ENCODE data around the gene GDPGP1. TPM values are rescaled to one million over a fixed set of nuclear protein-coding genes. Genes with fewer than 3 reads are reported as not detected.
A peak's percentile ranks its signal among the peaks of the same experiment; 100 is the strongest.

Gene GDPGP1
- total RNA-seq, 2 experiments from 2014 or later = 10.3 to 10.5 TPM

- peaks cover 39% of the 10 kb centered on the region for H3K36me3 Mint-ChIP-seq (ENCODE audit: low read depth)
These were observed 2.7 kb upstream of the GDPGP1 start for GRCh38 chr15:90231028-90232017.

DNA sequence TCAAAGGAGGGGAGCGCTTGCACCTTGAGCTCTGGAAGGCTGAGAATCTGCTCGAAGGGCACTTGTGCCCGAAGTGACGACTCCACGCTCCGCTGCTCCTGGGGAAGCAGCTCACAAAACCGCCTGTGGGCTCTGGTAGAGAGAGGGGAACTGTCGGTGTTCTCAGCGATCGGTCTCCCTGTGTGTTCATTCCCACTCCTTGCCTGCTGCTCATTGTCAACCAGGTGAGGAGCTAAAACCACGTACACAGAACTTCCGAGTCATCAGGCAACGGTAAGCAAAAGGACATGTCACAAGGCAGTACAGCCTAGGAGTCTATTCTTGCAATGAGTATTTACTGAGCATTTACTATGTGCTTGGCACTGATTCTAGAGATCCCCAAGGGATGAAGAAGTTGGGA, 1.8 kb upstream of the GDPGP1 start:
- no peak for DNase-seq
- Mint-ChIP-seq H3K36me3 (ENCODE audit: low read depth) (peaks cover 38% of the 10 kb centered on the region), H3K4me1 (peaks cover 61% of the 10 kb centered on the region)

More at GRCh38 chr15:90231028-90232017, 2.7 kb upstream of the GDPGP1 start:
- Mint-ChIP-seq H3K27me3 (no peaks in the 10 kb centered on the region), H3K27ac (peak overlapping the region; percentile 92), H3K9me3 (no peaks in the 10 kb centered on the region), H3K4me1 (peaks cover 58% of the 10 kb centered on the region), H3K4me3 (peak overlapping the region; percentile 97)
- CTCF ChIA-PET = interaction anchor here (0.5 to 2.7 kb wide), 13 partner anchors 10 to 88 kb away, joined by 3 to 12 read pairs (median 7); partner anchors contain the start of gene SEMA4B
- POLR2A ChIA-PET = interaction anchor here (0.7 to 4.8 kb wide), 18 partner anchors 10 to 700 kb away, joined by 3 to 99 read pairs (median 6); partner anchors contain the start of genes IDH2, NGRN, SEMA4B and TTLL13
- peak; percentile 87 for DNase-seq

GRCh38 chr15:90232941-90233386, 1.0 kb upstream of the GDPGP1 start:
- DNase-seq = peak; percentile 30
- Mint-ChIP-seq H3K27ac (peak overlapping the region; percentile 92), H3K36me3 (ENCODE audit: low read depth) (peaks cover 40% of the 10 kb centered on the region), H3K27me3 (no peaks in the 10 kb centered on the region), H3K9me3 (no peaks in the 10 kb centered on the region), H3K4me3 (peak overlapping the region; percentile 97), H3K4me1 (peaks cover 61% of the 10 kb centered on the region)
- CTCF ChIA-PET = interaction anchor here (0.5 to 3.2 kb wide), 10 partner anchors 12 to 146 kb away, joined by 3 to 16 read pairs (median 6); no protein-coding TSS in a partner anchor
- POLR2A ChIA-PET = interaction anchor here (0.9 to 4.8 kb wide), 23 partner anchors 11 to 722 kb away, joined by 3 to 99 read pairs (median 5); partner anchors contain the start of genes AP3S2, IDH2, NGRN and RCCD1

More for the DNA sequence above, 1.8 kb upstream of the GDPGP1 start:
- Mint-ChIP-seq H3K9me3 (no peaks in the 10 kb centered on the region), H3K27ac (peak overlapping the region; percentile 92), H3K27me3 (no peaks in the 10 kb centered on the region), H3K4me3 (peak overlapping the region; percentile 97)
- POLR2A ChIA-PET = interaction anchor here (1.0 to 4.8 kb wide), 21 partner anchors 11 to 722 kb away, joined by 3 to 99 read pairs (median 6); partner anchors contain the start of genes IDH2, NGRN, RCCD1 and SEMA4B
- CTCF ChIA-PET = interaction anchor here (2.2 to 3.2 kb wide), 7 partner anchors 11 to 89 kb away, joined by 7 to 16 read pairs (median 10); partner anchors contain the start of gene SEMA4B

DNA sequence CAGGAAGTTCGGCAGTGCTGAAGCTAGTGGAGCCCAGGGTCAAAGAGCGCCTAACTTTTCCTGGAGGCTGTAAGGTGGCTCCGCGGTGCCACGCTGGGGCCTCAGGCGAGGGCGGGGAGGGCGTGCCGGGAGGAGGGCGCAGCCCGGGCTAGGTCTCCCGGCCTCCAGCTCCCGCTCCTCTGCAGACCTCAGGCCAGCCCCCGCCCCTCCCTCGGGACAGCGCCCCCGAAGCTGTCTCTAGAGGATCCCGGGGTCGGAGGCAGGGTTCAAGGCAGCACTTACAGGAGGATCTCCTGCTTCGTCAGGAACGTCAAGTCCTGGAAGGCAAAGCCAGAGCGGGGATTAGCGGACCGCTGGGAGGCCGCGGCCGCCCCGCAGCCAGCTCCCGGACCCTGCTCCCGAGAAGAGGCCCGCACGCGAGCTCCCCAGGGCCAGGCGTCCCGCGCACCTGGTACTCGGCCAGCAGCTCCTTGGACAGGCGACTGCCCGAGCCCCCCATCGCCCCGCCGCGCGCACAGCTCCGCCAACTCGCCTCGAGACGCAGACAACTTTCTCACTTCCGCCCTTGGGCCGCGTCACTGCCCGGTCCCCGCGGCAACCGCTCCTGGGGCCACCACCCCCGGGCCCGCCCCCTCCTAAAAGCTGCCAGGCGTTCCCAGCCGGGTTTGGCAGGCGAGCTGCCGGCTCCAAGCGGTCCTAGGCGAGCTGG, 468 bp upstream of the GDPGP1 start, which contains the start of gene CIB1:
Gene CIB1 (minus strand): TSS at position 555 of the 709 bp plus-strand sequence. CDS start 56 bp downstream, at position 499.
- H3K36me3 Mint-ChIP-seq (ENCODE audit: low read depth) = peaks cover 45% of the 10 kb centered on the region

DNA sequence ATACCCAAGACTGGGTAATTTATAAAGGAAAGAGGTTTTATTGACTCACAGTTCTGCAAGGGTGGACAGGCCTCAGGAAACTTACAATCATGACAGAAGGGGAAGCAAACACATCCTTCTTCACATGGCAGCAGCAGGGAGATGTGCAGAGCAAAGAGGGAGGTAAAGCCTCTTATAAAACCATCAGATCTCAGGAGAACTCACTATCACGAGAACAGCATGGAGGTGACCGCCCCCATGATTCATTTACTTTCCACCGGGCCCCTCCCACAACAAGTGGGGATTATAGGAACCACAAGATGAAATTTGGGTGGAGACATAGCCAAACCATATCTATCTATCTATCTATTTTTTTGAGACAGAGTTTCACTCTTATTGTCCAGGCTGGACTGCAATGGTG, 5.4 kb downstream of the GDPGP1 start:
- no peak overlapping the region for H3K27ac Mint-ChIP-seq
- CTCF ChIA-PET = interaction anchor here (1.0 kb wide), 1 partner anchor 43 kb away, joined by 3 read pairs; no protein-coding TSS in a partner anchor
- POLR2A ChIA-PET = interaction anchor here (1.1 to 1.3 kb wide), 2 partner anchors 18 to 22 kb away, joined by 3 read pairs; no protein-coding TSS in a partner anchor
- H3K27me3 Mint-ChIP-seq = no peaks in the 10 kb centered on the region
- peaks cover 32% of the 10 kb centered on the region for H3K4me1 Mint-ChIP-seq
- DNase-seq = no peak
- H3K9me3 Mint-ChIP-seq = no peaks in the 10 kb centered on the region
- H3K4me3 Mint-ChIP-seq = no peak overlapping the region
- H3K36me3 Mint-ChIP-seq (ENCODE audit: low read depth) = peaks cover 29% of the 10 kb centered on the region

More for the DNA sequence above, 468 bp upstream of the GDPGP1 start, which contains the start of gene CIB1:
- ChIA-PET POLR2A (interaction anchor here (0.6 to 4.8 kb wide), 32 partner anchors 10 to 721 kb away, joined by 3 to 99 read pairs (median 4); partner anchors contain the start of genes AP3S2, HDDC3, IDH2 and IQGAP1), CTCF (interaction anchor here (0.5 to 3.2 kb wide), 15 partner anchors 12 to 699 kb away, joined by 3 to 16 read pairs (median 5); partner anchors contain the start of genes HDDC3 and NGRN)
- H3K27me3 Mint-ChIP-seq = no peaks in the 10 kb centered on the region
- H3K4me3 Mint-ChIP-seq = peak within 1 kb of the TSS; percentile 97
- peak; percentile 98 for DNase-seq
- H3K9me3 Mint-ChIP-seq = no peaks in the 10 kb centered on the region
- peak within 1 kb of the TSS; percentile 92 for H3K27ac Mint-ChIP-seq
- peaks cover 65% of the 10 kb centered on the region for H3K4me1 Mint-ChIP-seq

GRCh38 chr15:90240856-90241255, 6.8 kb downstream of the GDPGP1 start:
- ChIA-PET POLR2A (no interaction called here), CTCF (no interaction called here)
- peaks cover 20% of the 10 kb centered on the region for H3K4me1 Mint-ChIP-seq
- H3K36me3 Mint-ChIP-seq (ENCODE audit: low read depth) = peaks cover 29% of the 10 kb centered on the region
- no peaks in the 10 kb centered on the region for H3K9me3 Mint-ChIP-seq
- H3K27ac Mint-ChIP-seq = no peak overlapping the region
- no peak for DNase-seq
- H3K27me3 Mint-ChIP-seq = no peaks in the 10 kb centered on the region
- H3K4me3 Mint-ChIP-seq = no peak overlapping the region

DNA sequence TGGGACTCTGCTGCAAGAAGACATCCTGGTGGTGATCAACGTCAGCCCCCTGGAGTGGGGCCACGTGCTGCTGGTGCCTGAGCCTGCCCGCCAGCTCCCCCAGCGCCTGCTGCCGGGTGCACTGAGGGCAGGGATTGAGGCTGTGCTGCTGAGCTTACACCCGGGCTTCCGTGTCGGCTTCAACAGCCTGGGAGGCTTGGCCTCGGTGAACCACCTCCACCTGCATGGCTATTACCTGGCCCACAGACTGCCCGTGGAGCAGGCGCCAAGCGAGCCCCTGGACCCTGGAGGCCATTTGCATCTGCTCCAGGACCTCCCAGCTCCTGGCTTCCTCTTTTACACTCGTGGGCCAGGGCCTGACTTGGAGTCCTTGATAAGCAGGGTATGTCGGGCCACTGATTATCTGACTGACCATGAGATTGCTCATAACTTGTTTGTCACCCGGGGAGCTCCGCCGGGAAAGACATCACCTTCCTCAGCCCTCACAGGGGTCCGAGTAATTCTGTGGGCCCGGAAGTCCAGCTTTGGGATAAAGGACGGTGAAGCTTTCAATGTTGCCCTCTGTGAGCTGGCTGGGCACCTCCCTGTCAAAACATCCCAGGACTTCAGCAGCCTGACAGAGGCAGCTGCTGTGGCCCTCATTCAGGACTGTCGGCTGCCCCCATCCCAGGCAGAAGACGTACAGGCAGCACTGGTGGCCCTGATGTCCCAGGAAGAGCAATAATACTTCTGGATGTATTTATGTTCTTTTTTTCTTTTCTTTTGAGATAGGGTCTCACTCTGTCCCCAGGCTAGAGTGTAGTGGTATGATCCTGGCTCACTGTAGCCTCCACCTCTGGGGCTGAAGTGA, 7.6 kb downstream of the GDPGP1 start:
- POLR2A ChIA-PET = no interaction called here
- H3K9me3 Mint-ChIP-seq = no peaks in the 10 kb centered on the region

GRCh38 chr15:90243943-90244639, 10.1 kb downstream of the GDPGP1 start:
- no peaks in the 10 kb centered on the region for H3K27me3 Mint-ChIP-seq
- CTCF ChIA-PET = interaction anchor here (1.1 kb wide), 1 partner anchor 26 kb away, joined by 3 read pairs; no protein-coding TSS in a partner anchor
- H3K36me3 Mint-ChIP-seq (ENCODE audit: low read depth) = peaks cover 13% of the 10 kb centered on the region
- no peak overlapping the region for H3K27ac Mint-ChIP-seq
- H3K9me3 Mint-ChIP-seq = no peaks in the 10 kb centered on the region
- H3K4me3 Mint-ChIP-seq = no peak overlapping the region
- DNase-seq = no peak
- POLR2A ChIA-PET = interaction anchor here (0.5 to 2.6 kb wide), 2 partner anchors 11 to 259 kb away, joined by 3 to 12 read pairs; partner anchors contain the start of genes CIB1 and GDPGP1
- peaks cover 11% of the 10 kb centered on the region for H3K4me1 Mint-ChIP-seq

More for the DNA sequence above, 7.6 kb downstream of the GDPGP1 start:
- DNase-seq = no peak
- Mint-ChIP-seq H3K27ac (no peak overlapping the region), H3K27me3 (no peaks in the 10 kb centered on the region), H3K4me3 (no peak overlapping the region), H3K36me3 (ENCODE audit: low read depth) (peaks cover 27% of the 10 kb centered on the region), H3K4me1 (peaks cover 14% of the 10 kb centered on the region)
- CTCF ChIA-PET = no interaction called here

- no peaks in the 10 kb centered on the region for H3K9me3 Mint-ChIP-seq
These were observed 14.8 kb downstream of the GDPGP1 start for GRCh38 chr15:90248789-90249202.

GRCh38 chr15:90249203-90249863, 15.3 kb downstream of the GDPGP1 start, which contains the start of gene TTLL13:
TTLL13 (plus strand) TSS chr15:90249556; CDS start chr15:90250631, 1,075 bp downstream.
- POLR2A ChIA-PET = interaction anchor here (1.4 to 3.8 kb wide), 4 partner anchors 9 to 49 kb away, joined by 3 to 38 read pairs (median 7); partner anchors contain the start of genes CIB1, GDPGP1, NGRN and SEMA4B
- Mint-ChIP-seq H3K36me3 (ENCODE audit: low read depth) (no peaks in the 10 kb centered on the region), H3K9me3 (no peaks in the 10 kb centered on the region), H3K27ac (no peak within 1 kb of the TSS), H3K4me1 (peaks cover 18% of the 10 kb centered on the region), H3K4me3 (peak within 1 kb of the TSS; percentile 58), H3K27me3 (peaks cover 3% of the 10 kb centered on the region)
- peak; percentile 84 for DNase-seq
- CTCF ChIA-PET = interaction anchor here (0.9 to 2.1 kb wide), 7 partner anchors 12 to 70 kb away, joined by 3 to 7 read pairs (median 6); no protein-coding TSS in a partner anchor

More at GRCh38 chr15:90248789-90249202, 14.8 kb downstream of the GDPGP1 start:
- POLR2A ChIA-PET = interaction anchor here (1.4 to 3.8 kb wide), 4 partner anchors 9 to 48 kb away, joined by 3 to 38 read pairs (median 7); partner anchors contain the start of genes CIB1, GDPGP1, NGRN and SEMA4B
- CTCF ChIA-PET = interaction anchor here (0.9 to 2.1 kb wide), 8 partner anchors 12 to 71 kb away, joined by 3 to 7 read pairs (median 5); no protein-coding TSS in a partner anchor
- H3K27ac Mint-ChIP-seq = no peak overlapping the region
- H3K4me1 Mint-ChIP-seq = peaks cover 18% of the 10 kb centered on the region
- H3K36me3 Mint-ChIP-seq (ENCODE audit: low read depth) = no peaks in the 10 kb centered on the region
- H3K4me3 Mint-ChIP-seq = peak overlapping the region; percentile 57
- H3K27me3 Mint-ChIP-seq = peaks cover 3% of the 10 kb centered on the region
- DNase-seq = no peak
